Measurements from ENCODE around the gene PRKAR1B.

DNA sequence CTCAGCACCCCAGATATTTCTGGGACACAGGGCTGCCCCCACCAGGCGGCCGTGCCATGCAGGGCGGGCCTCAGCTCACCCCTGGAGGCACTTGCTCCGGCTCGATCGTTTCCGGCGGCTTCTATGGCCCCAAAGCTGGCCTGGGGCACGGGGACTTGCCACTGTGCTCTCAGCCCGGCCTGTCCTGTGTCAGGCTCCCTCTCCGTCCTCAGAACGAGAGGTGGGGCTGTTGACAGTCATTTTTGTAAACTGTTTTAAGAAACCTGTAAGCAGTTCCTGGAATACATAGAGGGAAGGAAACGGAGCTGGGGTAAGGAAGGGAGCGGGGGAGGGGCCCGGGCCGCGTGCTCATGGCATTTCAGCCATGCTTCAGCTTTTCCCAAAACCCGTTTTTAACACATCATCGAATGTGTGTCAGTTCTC, 30.7 kb upstream of the PRKAR1B start:
- TF ChIP-seq, protein P1, sequence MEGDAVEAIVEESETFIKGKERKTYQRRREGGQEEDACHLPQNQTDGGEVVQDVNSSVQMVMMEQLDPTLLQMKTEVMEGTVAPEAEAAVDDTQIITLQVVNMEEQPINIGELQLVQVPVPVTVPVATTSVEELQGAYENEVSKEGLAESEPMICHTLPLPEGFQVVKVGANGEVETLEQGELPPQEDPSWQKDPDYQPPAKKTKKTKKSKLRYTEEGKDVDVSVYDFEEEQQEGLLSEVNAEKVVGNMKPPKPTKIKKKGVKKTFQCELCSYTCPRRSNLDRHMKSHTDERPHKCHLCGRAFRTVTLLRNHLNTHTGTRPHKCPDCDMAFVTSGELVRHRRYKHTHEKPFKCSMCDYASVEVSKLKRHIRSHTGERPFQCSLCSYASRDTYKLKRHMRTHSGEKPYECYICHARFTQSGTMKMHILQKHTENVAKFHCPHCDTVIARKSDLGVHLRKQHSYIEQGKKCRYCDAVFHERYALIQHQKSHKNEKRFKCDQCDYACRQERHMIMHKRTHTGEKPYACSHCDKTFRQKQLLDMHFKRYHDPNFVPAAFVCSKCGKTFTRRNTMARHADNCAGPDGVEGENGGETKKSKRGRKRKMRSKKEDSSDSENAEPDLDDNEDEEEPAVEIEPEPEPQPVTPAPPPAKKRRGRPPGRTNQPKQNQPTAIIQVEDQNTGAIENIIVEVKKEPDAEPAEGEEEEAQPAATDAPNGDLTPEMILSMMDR (conservative IDR thresholded peaks at IDR 0.05; ENCODE audit: low read depth, low read length): no peak
- TF ChIP-seq EZH2 (IDR thresholded peaks at IDR 0.05; ENCODE audit: borderline replicate concordance, low read depth, low read length, poor library complexity, severe bottlenecking): no peak

Data from A673 (cell line).